Keratinocyte (primary cell): ENCODE data around the gene ANO2. TPM values are rescaled to one million over a fixed set of nuclear protein-coding genes. Genes with fewer than 3 reads are reported as not detected.
"Not testable (repeated sequence)": the region's sequence is repeated elsewhere in the genome, so short reads cannot be mapped to it uniquely, and the experiment has no call there.

Experiments used
- DNase-seq: peaks from one replicate; pipeline ENCODE4 v3.0.0-alpha.2; 2011; ENCODE audit warnings: low read depth, missing footprints, low spot score
- FAIRE-seq: peaks from 2 replicates; lab custom pipeline; 2011; peaks lifted over from hg19 to GRCh38; lab: Jason Lieb, UNC
- H2AFZ ChIP-seq: 2 replicates; pipeline ENCODE4 v1.6.0; 2012; ENCODE audit warnings: low read length, control low read depth, inconsistent platforms; ENCODE audit not compliant: control insufficient read depth
- H3K27ac ChIP-seq: 2 replicates; pipeline ENCODE4 v1.5.1; 2011; ENCODE audit warnings: low read length; ENCODE audit not compliant: control insufficient read depth, insufficient read depth
- H3K27me3 ChIP-seq: 3 replicates; pipeline ENCODE4 v1.6.0; 2011; ENCODE audit warnings: low read length; ENCODE audit not compliant: control insufficient read depth, insufficient read depth; ENCODE audit errors: extremely low read depth
- H3K36me3 ChIP-seq, 2 experiments: 2 replicates in 1 of 2; 3 replicates in 1 of 2; pipeline ENCODE4 v1.5.1; 2011; ENCODE audit warnings: low read length in 2 of 2, mild to moderate bottlenecking in 1 of 2; ENCODE audit not compliant: control insufficient read depth in 2 of 2, insufficient read depth in 2 of 2; ENCODE audit errors: extremely low read depth in 1 of 2
- H3K4me1 ChIP-seq: 3 replicates; pipeline ENCODE4 v1.5.1; 2011; ENCODE audit warnings: low read length; ENCODE audit not compliant: control insufficient read depth, insufficient read depth; ENCODE audit errors: extremely low read depth
- H3K4me2 ChIP-seq: 3 replicates; pipeline ENCODE4 v1.6.0; 2011; ENCODE audit warnings: low read depth, low read length; ENCODE audit not compliant: control insufficient read depth, insufficient read depth; ENCODE audit errors: extremely low read depth
- H3K4me3 ChIP-seq, 3 experiments: fragments of 200-600 bp in 1 of 3; sonication (generic) in 1 of 3; 2 replicates in 2 of 3; 3 replicates in 1 of 3; pipeline ENCODE4 v1.5.1; 2011 to 2016; ENCODE audit warnings: low read length in 3 of 3, mild to moderate bottlenecking in 3 of 3, control low read depth in 2 of 3, inconsistent platforms in 1 of 3, low read depth in 1 of 3, mixed read lengths in 1 of 3, mixed run types in 1 of 3, moderate library complexity in 1 of 3; ENCODE audit not compliant: control insufficient read depth in 2 of 3, insufficient read depth in 2 of 3; ENCODE audit errors: extremely low read depth in 1 of 3
- H3K79me2 ChIP-seq: 2 replicates; pipeline ENCODE4 v1.6.0; 2012; ENCODE audit warnings: low read length; ENCODE audit not compliant: control insufficient read depth, insufficient read depth
- H3K9ac ChIP-seq: 3 replicates; pipeline ENCODE4 v1.6.0; 2011; ENCODE audit warnings: low read length; ENCODE audit not compliant: control insufficient read depth, insufficient read depth; ENCODE audit errors: extremely low read depth
- H3K9me1 ChIP-seq: 3 replicates; pipeline ENCODE4 v1.6.0; 2011; ENCODE audit warnings: low read length; ENCODE audit not compliant: control insufficient read depth, insufficient read depth; ENCODE audit errors: extremely low read depth
- H3K9me3 ChIP-seq: 2 replicates; pipeline ENCODE4 v1.5.1; 2012; ENCODE audit warnings: low read depth, low read length; ENCODE audit not compliant: control insufficient read depth
- H4K20me1 ChIP-seq: 3 replicates; pipeline ENCODE4 v1.6.0; 2011; ENCODE audit warnings: low read length; ENCODE audit not compliant: control insufficient read depth, insufficient read depth; ENCODE audit errors: extremely low read depth
- CTCF ChIP-seq, 3 experiments: IDR thresholded peaks in 1 of 3; conservative IDR thresholded peaks in 1 of 3; optimal IDR thresholded peaks in 1 of 3; 2 replicates in 2 of 3; 3 replicates in 1 of 3; pipeline versions ENCODE3 to v1.5.1; 2011; ENCODE audit warnings: low read length in 3 of 3, mild to moderate bottlenecking in 3 of 3, moderate library complexity in 2 of 3, control low read depth in 1 of 3, inconsistent platforms in 1 of 3; ENCODE audit not compliant: insufficient read depth in 2 of 3; ENCODE audit errors: extremely low read depth in 1 of 3
- EZH2 ChIP-seq: IDR thresholded peaks from one replicate; pipeline ENCODE4 v1.6.1; 2012; ENCODE audit warnings: inconsistent platforms, mild to moderate bottlenecking, low read length, moderate library complexity
- dilution Hi-C: fragments of 300-500 bp; cut with MboI; formaldehyde crosslinking; loops from one replicate; pipeline ENCODE4 v1.7.0; 2020; ENCODE audit warnings: low sequenced_read_pairs; ENCODE audit not compliant: extremely low pct_ligation_motif_present
- polyA plus RNA-seq, 5 experiments: library from polyadenylated mRNA; depleted of rRNA in 3 of 5; stranded (reverse) in 3 of 5; stranded (forward) in 1 of 5; unstranded in 1 of 5; fragments of >200 nt; gene quantifications; 1 replicate in 1 of 5; 2 replicates in 3 of 5; 3 replicates in 1 of 5; pipeline versions ENCODE4 v1.2.1 to v1.2.3, GENCODE V29; 2011 to 2012; ENCODE audit warnings: missing spikeins in 2 of 5, low read depth in 1 of 5, low replicate concordance in 1 of 5

ANO2 gene
- polyA plus RNA-seq, 1 donor (not counting 4 experiments of a cell fraction or from before 2014, with no cell fraction given) = 0.14 TPM

DNA sequence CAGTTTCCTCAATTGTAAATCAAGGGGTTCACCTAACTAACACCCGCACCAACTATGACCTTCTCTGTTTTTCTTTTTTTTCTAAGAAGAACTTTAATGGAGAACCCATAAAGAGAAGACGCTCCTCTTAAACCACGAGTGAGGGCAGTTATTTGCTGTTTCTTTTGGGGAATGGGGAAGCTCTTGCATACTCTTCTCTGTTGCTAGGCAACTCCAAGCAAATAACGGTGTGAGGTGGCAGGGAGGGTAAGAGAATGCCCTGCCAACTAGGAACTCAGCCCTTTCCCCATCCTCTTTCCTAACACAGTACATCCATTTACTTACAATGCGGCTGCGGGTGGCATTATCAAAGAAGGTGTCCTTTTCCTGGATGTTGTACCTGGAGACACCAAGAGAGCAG is 114.9 kb downstream of the ANO2 start:
- H3K4me2 ChIP-seq = no peak overlapping the region
- no peaks in the 10 kb centered on the region for H3K9me3 ChIP-seq

GRCh38 chr12:5827591-5827990 is 117.5 kb downstream of the ANO2 start:
- no peak overlapping the region for H3K4me2 ChIP-seq
- no peak overlapping the region for H2AFZ ChIP-seq
- FAIRE-seq (no peak), DNase-seq (no peak)
- no peak overlapping the region for H3K4me3 ChIP-seq
- dilution Hi-C loops = no loop called here
- no peak for TF ChIP-seq EZH2
- no peaks in the 10 kb centered on the region for H3K27me3 ChIP-seq
- H3K27ac ChIP-seq = no peak overlapping the region
- no peaks in the 10 kb centered on the region for H3K9me1 ChIP-seq
- H3K9me3 ChIP-seq = no peaks in the 10 kb centered on the region
- no peaks in the 10 kb centered on the region for H3K79me2 ChIP-seq
- H3K4me1 ChIP-seq = no peaks in the 10 kb centered on the region
- no peaks in the 10 kb centered on the region for H4K20me1 ChIP-seq
- H3K36me3 ChIP-seq = no peaks in the 10 kb centered on the region
- H3K9ac ChIP-seq = no peak overlapping the region

More for the DNA sequence above, 114.9 kb downstream of the ANO2 start:
- H4K20me1 ChIP-seq = no peaks in the 10 kb centered on the region
- dilution Hi-C loops = no loop called here
- no peaks in the 10 kb centered on the region for H3K79me2 ChIP-seq
- no peak overlapping the region for H3K27ac ChIP-seq
- no peaks in the 10 kb centered on the region for H3K36me3 ChIP-seq
- no peaks in the 10 kb centered on the region for H3K27me3 ChIP-seq
- TF ChIP-seq CTCF (optimal IDR thresholded peaks at IDR 0.05 in 1 of 3, IDR thresholded peaks at IDR 0.05 in 1 of 3, conservative IDR thresholded peaks at IDR 0.05 in 1 of 3; ENCODE audit: extremely low read depth in 1 of 3, insufficient read depth in 2 of 3, low read length in 3 of 3) = no peak
- TF ChIP-seq EZH2 = no peak
- H3K4me1 ChIP-seq = no peaks in the 10 kb centered on the region
- no peak overlapping the region for H2AFZ ChIP-seq
- no peak overlapping the region for H3K4me3 ChIP-seq
- no peaks in the 10 kb centered on the region for H3K9me1 ChIP-seq
- DNase-seq (no peak), FAIRE-seq (no peak)
- H3K9ac ChIP-seq = no peak overlapping the region

DNA sequence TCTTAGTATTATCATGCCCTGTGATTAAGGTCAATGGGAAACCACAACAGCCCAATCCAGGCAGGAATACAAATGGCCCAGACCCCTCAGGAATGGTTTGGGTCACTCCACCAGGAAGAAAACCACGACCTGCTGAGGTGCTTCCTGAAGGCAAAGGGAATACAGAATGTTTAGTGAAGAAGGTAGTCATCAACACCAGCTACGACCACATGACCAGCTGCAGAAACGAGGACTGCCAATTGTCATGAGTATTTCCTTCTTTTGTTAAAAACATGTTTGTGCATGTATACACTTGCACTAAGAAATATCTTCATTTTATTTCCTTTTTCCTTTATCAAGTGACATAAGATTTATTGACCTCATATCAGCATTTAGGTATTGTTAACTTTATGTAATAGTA is 119.3 kb downstream of the ANO2 start:
- FAIRE-seq, H3K4me2 ChIP-seq, H3K79me2 ChIP-seq, H3K4me3 ChIP-seq, H2AFZ ChIP-seq, H3K9me1 ChIP-seq, H3K36me3 ChIP-seq, H3K27me3 ChIP-seq, H3K4me1 ChIP-seq, H3K27ac ChIP-seq, DNase-seq, H4K20me1 ChIP-seq, H3K9ac ChIP-seq, dilution Hi-C loops, H3K9me3 ChIP-seq: not testable (repeated sequence)

DNA sequence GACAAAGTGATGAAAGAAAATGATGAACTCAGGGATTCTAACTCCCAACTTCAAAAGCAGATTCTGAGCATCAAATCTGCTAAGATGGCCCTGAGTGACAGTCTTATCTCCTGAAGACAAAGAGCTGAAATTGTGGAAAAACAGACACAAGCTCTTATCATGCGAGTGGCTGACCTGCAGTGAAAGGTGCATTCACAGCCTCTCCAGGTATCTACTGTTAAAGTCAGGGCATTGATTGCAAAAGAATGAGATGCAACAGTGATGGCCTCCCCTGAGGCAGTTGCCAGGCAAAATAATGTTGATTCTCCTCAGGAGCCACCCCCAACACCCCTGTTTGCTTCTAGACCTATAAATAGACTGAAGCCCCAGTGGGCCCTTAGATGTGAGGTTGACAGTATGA is 126.2 kb downstream of the ANO2 start:
- H2AFZ ChIP-seq, FAIRE-seq, H3K36me3 ChIP-seq, H3K4me3 ChIP-seq, H3K9ac ChIP-seq, H3K79me2 ChIP-seq, H3K9me3 ChIP-seq, dilution Hi-C loops, H3K27ac ChIP-seq, H3K4me2 ChIP-seq, H3K9me1 ChIP-seq, H4K20me1 ChIP-seq, H3K27me3 ChIP-seq, DNase-seq, H3K4me1 ChIP-seq: not testable (repeated sequence)
